Stimulated activated CD8-positive, alpha-beta memory T cell treated with anti-CD3 and anti-CD28 coated beads, Interleukin-12 subunit alpha, Interleukin-12 subunit beta, amount 100 ng/mL, for 4 hours (primary cell): ENCODE data around the gene SUFU.

ENCODE experiments used
- DNase-seq: peaks from one replicate; pipeline ENCODE4 v3.0.0-alpha.2; 2020; ENCODE audit warnings: low read depth

Gene SUFU

GRCh38 chr10:102620138-102620590 is 116.4 kb downstream of the SUFU start:
- DNase-seq: no peak

- no peak for DNase-seq
These were observed 117.0 kb downstream of the SUFU start for GRCh38 chr10:102620591-102621442.

GRCh38 chr10:102621443-102622325 is 117.9 kb downstream of the SUFU start:
- DNase-seq: no peak

- DNase-seq: no peak
These were observed 120.3 kb downstream of the SUFU start for GRCh38 chr10:102624094-102624493.

- DNase-seq: no peak
These were observed 121.2 kb downstream of the SUFU start for GRCh38 chr10:102624751-102625645.

- no peak for DNase-seq
These were observed 122.4 kb downstream of the SUFU start for GRCh38 chr10:102626026-102626685.

GRCh38 chr10:102627291-102627735 is 123.5 kb downstream of the SUFU start:
- DNase-seq: no peak

- DNase-seq: no peak
These were observed 124.0 kb downstream of the SUFU start for GRCh38 chr10:102627736-102628293.

- DNase-seq: no peak
These were observed 124.7 kb downstream of the SUFU start for GRCh38 chr10:102628451-102628911.

- no peak for DNase-seq
These were observed 126.2 kb downstream of the SUFU start for GRCh38 chr10:102629661-102630614.

- no peak for DNase-seq
These were observed 126.9 kb downstream of the SUFU start for GRCh38 chr10:102630663-102631062.

- DNase-seq: no peak
These were observed 128.0 kb downstream of the SUFU start for GRCh38 chr10:102631525-102632393.

GRCh38 chr10:102632394-102633111 is 128.8 kb downstream of the SUFU start:
- DNase-seq: no peak

- no peak for DNase-seq
These were observed 129.5 kb downstream of the SUFU start for GRCh38 chr10:102633287-102633686.

GRCh38 chr10:102633848-102634247 is 130.1 kb downstream of the SUFU start:
- DNase-seq: no peak

GRCh38 chr10:102634686-102635085 is 130.9 kb downstream of the SUFU start:
- no peak for DNase-seq

GRCh38 chr10:102635377-102635776 is 131.6 kb downstream of the SUFU start:
- no peak for DNase-seq

GRCh38 chr10:102639537-102639936 is 135.8 kb downstream of the SUFU start:
- no peak for DNase-seq
